MM.1S (cell line): Measurements from ENCODE around the gene CMTM8.
A peak's percentile ranks its signal among the peaks of the same experiment; 100 is the strongest.

Experiments
- DNase-seq: peaks from one replicate; pipeline ENCODE4 v3.0.0-alpha.2; 2015
- H2AFZ ChIP-seq: fragments of 300-600 bp; sonication (generic); 2 replicates; pipeline ENCODE4 v1.6.0; 2016; ENCODE audit warnings: antibody characterized with exemption, low read length
- H3F3A ChIP-seq: fragments of 300-600 bp; sonication (generic); 2 replicates; pipeline ENCODE4 v1.6.1; 2016; ENCODE audit warnings: mild to moderate bottlenecking, antibody characterized with exemption, low read length, moderate library complexity, mixed read lengths; ENCODE audit not compliant: insufficient read depth
- H3K27ac ChIP-seq: fragments of 300-600 bp; sonication (generic); 2 replicates; pipeline ENCODE4 v1.5.1; 2016; ENCODE audit warnings: mild to moderate bottlenecking, low read length
- H3K27me3 ChIP-seq: fragments of 300-600 bp; sonication (generic); replicated peaks from 2 replicates; pipeline ENCODE4 v1.6.0; 2016; ENCODE audit warnings: low read length; ENCODE audit not compliant: insufficient read depth
- H3K36me3 ChIP-seq: fragments of 300-600 bp; sonication (generic); replicated peaks from 2 replicates; pipeline ENCODE4 v1.6.1; 2016; ENCODE audit warnings: mild to moderate bottlenecking, low read length, mixed read lengths; ENCODE audit not compliant: insufficient read depth
- H3K4me1 ChIP-seq: fragments of 300-600 bp; sonication (generic); 2 replicates; pipeline ENCODE4 v1.6.1; 2016; ENCODE audit warnings: low read length, mixed read lengths
- H3K4me2 ChIP-seq: fragments of 300-600 bp; sonication (generic); 2 replicates; pipeline ENCODE4 v1.6.0; 2016; ENCODE audit warnings: low read depth, low read length
- H3K4me3 ChIP-seq: fragments of 300-600 bp; sonication (generic); 2 replicates; pipeline ENCODE4 v1.5.1; 2016; ENCODE audit warnings: low read length, mixed read lengths
- H3K79me2 ChIP-seq: fragments of 300-600 bp; sonication (generic); 2 replicates; pipeline ENCODE4 v1.6.1; 2016; ENCODE audit warnings: mixed run types, low read length, mixed read lengths
- H3K9ac ChIP-seq: fragments of 300-600 bp; sonication (generic); 2 replicates; pipeline ENCODE4 v1.6.1; 2016; ENCODE audit warnings: low read length, mixed read lengths
- H3K9me2 ChIP-seq: fragments of 300-600 bp; sonication (generic); replicated peaks from 2 replicates; pipeline ENCODE4 v1.6.1; 2016; ENCODE audit warnings: mild to moderate bottlenecking, low read length, mixed read lengths; ENCODE audit not compliant: insufficient read depth
- H3K9me3 ChIP-seq: fragments of 300-600 bp; sonication (generic); replicated peaks from 2 replicates; pipeline ENCODE4 v1.6.1; 2016; ENCODE audit warnings: mild to moderate bottlenecking, low read length, mixed read lengths; ENCODE audit not compliant: insufficient read depth
- H4K20me1 ChIP-seq: fragments of 300-600 bp; sonication (generic); 2 replicates; pipeline ENCODE4 v1.6.1; 2016; ENCODE audit warnings: mild to moderate bottlenecking, low read length, moderate library complexity, mixed read lengths; ENCODE audit not compliant: insufficient read depth
- EZH2 ChIP-seq: fragments of 300-600 bp; sonication (generic); optimal IDR thresholded peaks from 2 replicates; pipeline ENCODE3; 2017; ENCODE audit warnings: low read depth, mild to moderate bottlenecking, antibody characterized with exemption, low read length, mixed read lengths
- EZH2phosphoT487 ChIP-seq: fragments of 300-600 bp; sonication (generic); IDR thresholded peaks from 2 replicates; pipeline ENCODE4 v1.6.1; 2018; ENCODE audit warnings: antibody characterized with exemption, low read length
- TF ChIP-seq, protein P1 (sequence below): fragments of 300-600 bp; sonication (generic); IDR thresholded peaks from 2 replicates; pipeline ENCODE4 v1.5.1; 2016; ENCODE audit warnings: antibody characterized with exemption, low read length, mixed read lengths

CMTM8 gene

DNA sequence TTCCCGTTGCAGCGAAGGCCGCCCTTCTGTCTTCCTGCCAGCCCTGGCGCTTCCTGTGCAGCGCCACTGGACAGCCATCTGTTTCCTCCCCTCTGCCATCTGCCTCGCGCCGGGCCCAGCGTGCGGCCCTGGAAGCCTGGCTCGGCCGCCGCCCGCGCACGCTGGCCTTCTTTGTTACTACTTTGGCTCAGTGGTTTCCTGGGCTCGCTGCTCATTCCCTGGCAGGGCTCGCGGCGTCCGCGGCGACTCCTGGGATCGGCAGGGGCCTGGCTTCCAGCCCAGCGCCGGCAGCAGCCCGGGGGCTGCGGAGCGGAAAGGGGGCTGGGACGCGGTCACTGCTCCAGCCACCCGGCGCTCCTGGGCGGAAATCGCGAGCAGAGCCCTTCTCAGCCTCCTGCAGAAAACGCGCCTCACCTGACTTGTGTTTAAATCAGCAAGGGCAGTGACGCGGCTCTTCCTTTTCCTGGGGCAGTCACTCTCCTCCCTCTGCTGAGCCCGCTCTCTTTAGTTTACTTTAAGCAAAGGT, 163.1 kb downstream of the CMTM8 start:
- Histone ChIP-seq H3K79me2 (no peaks in the 10 kb centered on the region; the same call in 1 of the 2 replicates), H3K4me2 (peak overlapping the region; percentile 85), H4K20me1 (no peaks in the 10 kb centered on the region), H3K4me1 (peaks cover 11% of the 10 kb centered on the region), H3K4me3 (peak overlapping the region; percentile 61), H3K27me3 (no peaks in the 10 kb centered on the region), H3K27ac (peak overlapping the region; percentile 65; the same call in 1 of the 2 replicates), H2AFZ (peak overlapping the region; percentile 78), H3F3A (peaks cover 7% of the 10 kb centered on the region; the same call in 1 of the 2 replicates), H3K36me3 (no peaks in the 10 kb centered on the region), H3K9me3 (no peaks in the 10 kb centered on the region), H3K9me2 (no peaks in the 10 kb centered on the region), H3K9ac (peak overlapping the region; percentile 71)
- DNase-seq = peak; percentile 51
- TF ChIP-seq EZH2 (no peak), EZH2phosphoT487 (no peak)
- TF ChIP-seq, protein P1, sequence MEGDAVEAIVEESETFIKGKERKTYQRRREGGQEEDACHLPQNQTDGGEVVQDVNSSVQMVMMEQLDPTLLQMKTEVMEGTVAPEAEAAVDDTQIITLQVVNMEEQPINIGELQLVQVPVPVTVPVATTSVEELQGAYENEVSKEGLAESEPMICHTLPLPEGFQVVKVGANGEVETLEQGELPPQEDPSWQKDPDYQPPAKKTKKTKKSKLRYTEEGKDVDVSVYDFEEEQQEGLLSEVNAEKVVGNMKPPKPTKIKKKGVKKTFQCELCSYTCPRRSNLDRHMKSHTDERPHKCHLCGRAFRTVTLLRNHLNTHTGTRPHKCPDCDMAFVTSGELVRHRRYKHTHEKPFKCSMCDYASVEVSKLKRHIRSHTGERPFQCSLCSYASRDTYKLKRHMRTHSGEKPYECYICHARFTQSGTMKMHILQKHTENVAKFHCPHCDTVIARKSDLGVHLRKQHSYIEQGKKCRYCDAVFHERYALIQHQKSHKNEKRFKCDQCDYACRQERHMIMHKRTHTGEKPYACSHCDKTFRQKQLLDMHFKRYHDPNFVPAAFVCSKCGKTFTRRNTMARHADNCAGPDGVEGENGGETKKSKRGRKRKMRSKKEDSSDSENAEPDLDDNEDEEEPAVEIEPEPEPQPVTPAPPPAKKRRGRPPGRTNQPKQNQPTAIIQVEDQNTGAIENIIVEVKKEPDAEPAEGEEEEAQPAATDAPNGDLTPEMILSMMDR = no peak

DNA sequence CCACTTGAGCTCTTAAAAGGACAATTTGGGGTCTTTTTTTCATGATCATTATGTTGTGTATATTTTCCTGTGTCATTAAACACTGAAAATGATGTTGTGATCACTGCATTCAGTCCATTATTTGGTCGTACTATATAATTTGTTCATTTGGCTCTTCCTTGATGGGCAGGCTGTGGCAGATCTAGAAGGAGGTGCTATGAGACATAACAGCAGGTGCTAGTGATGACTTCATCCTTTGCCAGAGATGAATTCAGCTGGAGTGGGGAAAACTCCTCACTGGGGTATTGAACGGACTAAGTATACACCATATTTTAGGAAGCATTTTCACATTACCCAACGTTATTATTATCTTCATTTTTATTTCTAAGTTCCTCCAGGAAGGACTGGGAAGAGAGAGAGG, 165.2 kb downstream of the CMTM8 start:
- no peak for DNase-seq
- H3K9ac ChIP-seq = no peak overlapping the region
- H3K9me2 ChIP-seq = no peaks in the 10 kb centered on the region
- H3K79me2 ChIP-seq = no peaks in the 10 kb centered on the region; the same call in 1 of the 2 replicates
- H3K36me3 ChIP-seq = no peaks in the 10 kb centered on the region
- H3K27me3 ChIP-seq = no peaks in the 10 kb centered on the region
- TF ChIP-seq, protein P1 = no peak
- no peak for TF ChIP-seq EZH2
- no peak for TF ChIP-seq EZH2phosphoT487
- peaks cover 7% of the 10 kb centered on the region; the same call in 1 of the 2 replicates for H3F3A ChIP-seq
- no peak overlapping the region for H3K27ac ChIP-seq
- no peak overlapping the region for H2AFZ ChIP-seq
- H3K4me2 ChIP-seq = no peak overlapping the region
- no peaks in the 10 kb centered on the region for H3K9me3 ChIP-seq
- H4K20me1 ChIP-seq = no peaks in the 10 kb centered on the region
- H3K4me3 ChIP-seq = no peak overlapping the region
- peaks cover 11% of the 10 kb centered on the region for H3K4me1 ChIP-seq

DNA sequence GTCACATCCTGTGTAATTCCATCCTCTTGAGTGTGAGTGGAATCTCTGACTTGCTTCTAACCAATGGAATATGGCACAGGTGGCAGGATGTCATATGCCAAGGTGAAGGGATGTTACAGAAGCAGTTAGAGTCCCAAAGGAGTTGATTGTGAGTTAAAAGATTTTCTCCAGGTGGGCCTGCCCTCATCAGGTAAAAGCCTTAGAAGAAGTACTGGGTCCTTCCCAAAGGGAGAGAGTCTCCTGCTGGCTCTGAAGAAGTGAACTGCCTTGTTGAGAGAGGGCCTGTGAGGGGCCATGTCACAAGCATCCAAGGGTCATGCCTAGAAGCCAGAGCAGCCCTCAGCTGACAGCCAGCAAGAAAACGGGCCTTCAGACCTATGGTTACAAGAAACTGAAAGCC, 166.2 kb downstream of the CMTM8 start:
- H3K9me2 ChIP-seq = no peaks in the 10 kb centered on the region
- H2AFZ ChIP-seq = no peak overlapping the region
- no peaks in the 10 kb centered on the region for H3K36me3 ChIP-seq
- H3K79me2 ChIP-seq = no peaks in the 10 kb centered on the region
- DNase-seq = no peak
- no peak overlapping the region for H3K27ac ChIP-seq
- H4K20me1 ChIP-seq = no peaks in the 10 kb centered on the region
- H3K9ac ChIP-seq = no peak overlapping the region
- H3F3A ChIP-seq = peaks cover 7% of the 10 kb centered on the region; the same call in 1 of the 2 replicates
- H3K27me3 ChIP-seq = no peaks in the 10 kb centered on the region
- H3K9me3 ChIP-seq = no peaks in the 10 kb centered on the region
- H3K4me1 ChIP-seq = peaks cover 11% of the 10 kb centered on the region
- H3K4me3 ChIP-seq = no peak overlapping the region
- TF ChIP-seq EZH2phosphoT487 (no peak), EZH2 (no peak)
- TF ChIP-seq, protein P1 = no peak
- no peak overlapping the region for H3K4me2 ChIP-seq
